Skin of body (tissue), 2 donors: ENCODE data around the gene FBXL7. TPM values are rescaled to one million over a fixed set of nuclear protein-coding genes. Genes with fewer than 3 reads are reported as not detected.

Experiments used
- DNase-seq: peaks from one replicate; lab custom pipeline; 2025; lab: John Stamatoyannopoulos, UW
- total RNA-seq: library from RNA; depleted of rRNA; stranded (reverse); fragments of >200 nt; gene quantifications from one replicate; pipeline ENCODE4 v1.2.3, GENCODE V29; 2014

Gene FBXL7
- total RNA-seq, 1 donor from 2014 or later: 8.6 TPM

DNA sequence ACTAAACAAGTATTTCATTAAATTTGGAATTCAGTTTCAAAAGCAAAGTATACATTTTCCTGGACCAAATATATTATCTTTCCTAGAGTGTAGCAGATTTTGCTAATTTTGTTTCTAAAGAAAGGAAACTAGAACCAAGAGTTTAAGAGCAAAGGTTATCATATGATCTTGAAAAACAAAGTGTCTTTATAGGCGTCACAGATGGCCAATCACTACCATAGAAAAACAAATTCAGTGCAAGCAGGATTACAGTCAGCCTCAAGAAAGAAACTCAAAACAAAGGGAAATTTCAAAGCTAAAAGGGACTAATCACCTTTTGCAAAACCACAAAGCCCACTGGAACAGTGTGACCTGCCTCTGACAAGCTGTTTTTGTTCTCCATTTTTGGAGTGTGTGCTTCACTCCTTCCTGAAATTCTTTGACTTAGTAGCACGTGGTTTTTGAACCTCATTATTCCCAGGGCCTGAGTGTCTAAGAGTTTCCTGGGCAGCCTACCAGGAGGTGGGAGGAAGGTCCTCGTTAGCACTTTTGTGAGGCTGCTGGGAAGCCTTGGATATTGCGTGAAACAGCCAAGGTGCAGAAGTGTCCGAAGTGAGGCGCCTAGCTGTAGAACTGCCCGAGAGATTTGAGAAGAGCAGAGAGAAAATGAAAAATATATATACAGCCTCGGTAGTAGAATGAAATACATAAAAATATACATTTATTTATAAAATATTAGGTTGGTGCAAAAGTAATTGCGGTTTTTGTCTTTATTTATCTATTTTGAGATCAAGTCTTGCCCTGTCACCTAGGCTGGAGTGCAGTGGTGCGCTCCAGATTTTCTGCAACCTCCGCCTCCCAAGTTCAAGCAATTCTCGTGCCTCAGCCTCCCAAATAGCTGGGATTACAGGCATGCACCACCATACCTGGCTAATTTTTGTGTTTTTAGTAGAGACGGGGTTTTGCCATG, 433.6 kb downstream of the FBXL7 start:
- no peak for DNase-seq

DNA sequence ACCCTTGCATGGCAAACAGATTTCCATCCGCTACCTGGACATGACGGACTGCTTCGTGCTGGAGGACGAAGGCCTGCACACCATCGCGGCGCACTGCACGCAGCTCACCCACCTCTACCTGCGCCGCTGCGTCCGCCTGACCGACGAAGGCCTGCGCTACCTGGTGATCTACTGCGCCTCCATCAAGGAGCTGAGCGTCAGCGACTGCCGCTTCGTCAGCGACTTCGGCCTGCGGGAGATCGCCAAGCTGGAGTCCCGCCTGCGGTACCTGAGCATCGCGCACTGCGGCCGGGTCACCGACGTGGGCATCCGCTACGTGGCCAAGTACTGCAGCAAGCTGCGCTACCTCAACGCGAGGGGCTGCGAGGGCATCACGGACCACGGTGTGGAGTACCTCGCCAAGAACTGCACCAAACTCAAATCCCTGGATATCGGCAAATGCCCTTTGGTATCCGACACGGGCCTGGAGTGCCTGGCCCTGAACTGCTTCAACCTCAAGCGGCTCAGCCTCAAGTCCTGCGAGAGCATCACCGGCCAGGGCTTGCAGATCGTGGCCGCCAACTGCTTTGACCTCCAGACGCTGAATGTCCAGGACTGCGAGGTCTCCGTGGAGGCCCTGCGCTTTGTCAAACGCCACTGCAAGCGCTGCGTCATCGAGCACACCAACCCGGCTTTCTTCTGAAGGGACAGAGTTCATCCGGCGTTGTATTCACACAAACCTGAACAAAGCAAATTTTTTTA, 436.7 kb downstream of the FBXL7 start:
- DNase-seq: no peak

DNA sequence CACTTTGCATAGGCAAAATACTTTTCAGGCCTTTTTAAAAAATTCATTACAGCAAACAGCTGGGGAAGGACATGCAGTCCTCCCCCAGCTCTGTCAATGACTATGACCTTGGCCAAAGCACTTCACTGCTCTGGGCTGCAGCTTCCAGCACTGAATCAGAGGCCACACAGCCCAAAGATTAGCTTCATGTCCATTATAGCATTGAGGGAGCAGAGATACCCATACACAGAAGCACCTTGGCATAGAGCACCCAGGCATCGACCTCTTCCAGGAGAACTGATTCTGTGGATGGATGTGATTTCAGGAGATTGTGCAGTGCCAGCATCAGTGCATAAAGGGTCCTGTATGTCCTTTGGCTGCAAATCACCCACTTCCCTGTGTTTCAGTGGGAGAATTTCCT, 437.7 kb downstream of the FBXL7 start:
- no peak for DNase-seq

DNA sequence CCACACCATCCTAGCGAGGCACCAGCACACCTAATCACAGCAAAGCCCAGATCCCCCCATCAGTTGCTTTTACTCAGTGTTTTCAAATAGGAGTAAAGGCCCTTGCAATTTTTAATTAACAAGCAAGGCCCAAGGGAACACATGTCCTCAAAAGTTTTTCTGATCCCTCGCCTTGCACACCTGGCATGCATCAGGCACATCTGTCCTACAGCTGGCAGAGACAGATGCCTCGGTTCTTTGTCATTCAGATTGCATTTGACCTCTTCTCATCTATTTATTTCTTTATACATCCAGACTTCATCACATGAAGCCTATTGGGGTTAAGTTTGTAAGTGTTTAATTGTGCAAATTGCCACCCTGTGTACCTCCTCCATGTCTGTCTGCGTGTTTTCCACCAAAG, 438.2 kb downstream of the FBXL7 start:
- no peak for DNase-seq

- no peak for DNase-seq
These were observed 439.0 kb downstream of the FBXL7 start for GRCh38 chr5:15938961-15939360.

DNA sequence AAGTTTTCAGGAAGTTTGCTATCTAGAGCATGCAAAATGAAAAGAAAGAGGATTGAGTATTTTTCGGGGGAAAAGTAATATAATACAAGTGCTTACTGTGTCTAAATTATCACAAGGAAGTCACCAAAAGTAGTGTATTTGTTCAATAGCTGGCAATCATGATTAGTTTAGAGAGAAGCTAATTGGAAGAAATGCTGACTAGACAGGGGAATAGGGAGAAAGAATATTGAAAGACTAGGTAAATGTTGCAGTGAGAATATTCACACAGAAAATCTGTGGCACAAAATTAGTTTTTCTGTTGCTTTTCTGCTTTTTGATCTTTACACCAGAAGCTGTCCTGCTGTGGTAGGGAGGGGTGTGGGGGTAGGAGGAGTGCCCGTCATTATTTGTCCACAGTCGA, 440.9 kb downstream of the FBXL7 start:
- no peak for DNase-seq

GRCh38 chr5:15943487-15943886, 443.5 kb downstream of the FBXL7 start:
- DNase-seq: no peak

DNA sequence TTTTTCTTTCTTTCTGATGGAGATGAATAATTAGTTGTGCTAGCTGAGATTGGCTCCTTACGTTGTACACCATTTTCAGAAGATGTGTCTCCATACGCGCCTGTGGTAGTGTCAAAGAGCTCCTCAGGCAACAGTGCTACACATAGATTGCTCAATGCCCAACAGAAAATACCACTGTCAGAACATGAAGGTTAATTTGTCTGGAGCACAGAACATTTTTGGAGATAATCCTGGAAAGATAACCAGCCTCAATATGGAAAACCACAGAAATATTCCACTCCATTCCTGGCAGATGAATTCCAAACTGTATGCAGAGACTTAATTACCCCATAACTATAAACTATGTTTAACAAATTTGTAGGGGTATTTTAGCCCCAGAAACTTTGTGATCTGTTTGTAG, 446.0 kb downstream of the FBXL7 start:
- DNase-seq: no peak

GRCh38 chr5:15948190-15948589, 448.2 kb downstream of the FBXL7 start:
- DNase-seq: peak; percentile 60

GRCh38 chr5:15951126-15951525, 451.1 kb downstream of the FBXL7 start:
- DNase-seq: no peak

DNA sequence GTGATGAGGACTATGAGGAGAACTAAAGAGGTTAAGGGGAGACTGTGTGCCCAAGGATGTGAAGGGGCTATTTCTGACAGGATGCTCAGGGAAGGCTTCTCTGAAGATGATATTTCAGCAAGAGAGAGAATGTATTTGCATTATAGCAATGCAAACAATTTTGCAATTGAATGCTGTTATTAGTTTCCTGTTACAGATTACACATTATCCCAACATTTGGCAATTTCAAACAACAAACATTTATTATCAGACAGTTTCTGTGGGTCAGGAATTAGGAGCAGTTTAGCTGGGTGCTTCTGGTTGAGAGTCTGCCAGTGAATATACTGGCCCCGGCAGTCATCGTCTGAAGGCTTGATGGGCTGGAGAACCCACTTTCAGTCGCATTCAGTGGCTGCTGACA, 451.6 kb downstream of the FBXL7 start:
- DNase-seq: no peak

DNA sequence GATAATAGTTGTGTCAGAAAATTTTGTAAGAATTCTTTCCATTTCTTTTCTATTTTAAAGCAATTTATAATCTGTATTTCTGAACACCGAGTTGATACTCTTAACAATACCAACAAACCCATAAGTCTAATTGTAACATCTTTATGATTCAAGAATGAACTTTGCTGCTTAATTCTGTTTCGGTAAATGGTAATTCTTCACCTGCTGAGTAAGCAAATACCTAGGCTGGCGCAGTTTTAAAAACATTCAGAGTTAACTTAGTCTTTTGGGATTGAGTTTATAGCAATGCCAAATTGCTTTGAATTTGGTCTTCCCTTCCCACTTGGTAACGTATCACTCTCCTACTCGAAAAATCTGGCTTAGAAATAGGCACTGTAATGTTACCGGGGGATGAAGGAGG, 456.6 kb downstream of the FBXL7 start:
- no peak for DNase-seq

DNA sequence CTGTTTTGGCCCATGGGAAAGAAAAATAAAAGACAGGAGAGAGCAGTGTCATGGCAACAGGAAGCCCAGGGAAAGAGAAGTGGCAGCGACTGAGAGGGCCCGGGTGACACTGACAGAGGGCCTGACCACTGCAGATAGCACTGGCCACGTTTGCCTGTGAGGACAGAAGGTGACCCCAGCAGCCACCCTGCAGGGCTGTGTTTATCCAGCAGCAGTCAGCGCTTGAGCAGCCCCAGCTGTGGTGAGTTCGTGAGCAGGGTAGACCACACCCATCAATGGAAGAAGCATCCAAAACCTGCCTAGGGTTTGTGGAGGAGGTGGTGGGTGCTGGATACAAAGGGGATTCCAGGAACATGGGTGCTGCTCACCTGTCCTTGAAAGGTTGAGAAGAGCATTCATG, 457.1 kb downstream of the FBXL7 start:
- DNase-seq: no peak

DNA sequence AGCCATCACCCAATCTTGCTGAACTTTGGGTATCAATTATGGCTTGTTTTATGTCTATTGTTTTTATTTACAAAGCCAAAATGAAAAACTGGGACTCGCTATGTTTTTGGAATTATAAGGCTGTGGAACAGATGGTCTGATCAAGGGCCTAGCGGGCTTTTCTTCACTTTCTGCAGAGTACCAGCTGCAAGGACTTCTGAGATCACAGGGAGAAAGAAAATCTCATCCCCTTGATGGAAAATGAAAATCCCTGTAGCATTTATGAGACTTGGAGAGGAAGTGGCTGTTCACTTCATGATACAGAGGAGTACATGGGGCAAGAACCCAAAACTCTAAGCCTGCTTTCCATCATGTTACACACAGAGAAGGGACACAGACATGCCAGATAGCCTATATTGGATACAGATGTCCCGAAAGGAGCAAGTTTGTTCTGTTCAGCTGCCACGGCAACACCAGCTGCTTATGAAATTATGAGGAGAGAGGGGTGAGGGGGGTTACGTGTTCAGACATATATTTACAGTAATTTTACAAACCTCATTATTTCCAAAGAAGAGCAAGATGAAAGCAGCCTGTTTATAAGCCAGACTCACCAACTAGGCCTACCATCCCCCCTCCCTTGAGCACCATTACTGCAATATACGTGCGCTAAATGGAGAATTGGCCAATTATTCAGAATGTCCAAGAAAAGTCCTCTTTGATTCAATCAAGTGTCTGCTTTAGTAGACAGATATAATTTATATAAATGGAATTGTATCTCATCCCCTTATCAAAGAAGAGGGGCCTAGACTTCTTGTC, 459.6 kb downstream of the FBXL7 start:
- DNase-seq: peak; percentile 98

DNA sequence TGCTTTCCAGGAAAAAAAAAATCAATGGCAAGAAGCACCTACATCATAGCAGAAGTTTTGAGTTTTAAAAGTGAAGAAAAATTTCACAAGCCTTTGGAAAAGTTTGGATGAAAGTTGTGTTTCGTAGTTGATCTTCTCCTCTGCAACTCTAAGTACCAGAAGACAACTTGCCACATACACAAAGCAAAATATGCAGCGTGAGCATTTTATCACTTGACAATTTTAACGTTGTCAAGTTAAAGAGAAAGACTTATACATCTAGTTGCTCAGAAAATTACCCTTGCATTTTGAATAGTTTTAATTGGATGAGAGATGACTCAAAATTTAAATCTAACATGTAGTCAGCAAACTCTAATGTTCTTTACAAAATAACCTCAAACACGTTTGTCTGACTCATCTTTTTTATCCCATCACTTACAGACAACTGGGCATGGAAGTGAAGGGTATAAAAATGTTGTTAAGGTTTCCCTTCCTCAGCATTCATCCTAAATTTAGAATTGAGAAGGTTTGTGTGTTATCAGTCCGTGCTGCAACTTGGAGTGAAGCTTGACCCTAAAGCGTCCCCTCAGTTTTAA, 466.2 kb downstream of the FBXL7 start:
- DNase-seq: no peak

GRCh38 chr5:15966651-15967050, 466.7 kb downstream of the FBXL7 start:
- no peak for DNase-seq

DNA sequence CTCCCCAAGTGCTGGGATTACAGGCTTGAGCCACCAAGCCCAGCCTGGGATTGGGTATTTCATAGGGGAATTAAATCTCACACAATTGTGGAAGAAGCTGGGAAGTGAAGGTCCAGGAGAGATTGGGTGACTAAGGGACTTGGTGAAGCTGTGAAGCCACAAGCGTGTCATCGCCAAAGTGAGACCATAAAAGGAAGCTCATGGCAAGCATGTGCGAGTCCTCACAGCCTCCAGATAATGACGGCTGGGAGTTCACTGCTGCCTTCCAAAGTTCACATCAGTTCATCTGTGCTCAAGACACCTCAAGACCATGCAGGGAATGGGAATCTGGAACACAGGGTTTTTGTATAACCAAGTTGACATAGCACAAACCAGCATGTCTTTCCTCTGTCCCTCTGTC, 469.0 kb downstream of the FBXL7 start:
- no peak for DNase-seq

DNA sequence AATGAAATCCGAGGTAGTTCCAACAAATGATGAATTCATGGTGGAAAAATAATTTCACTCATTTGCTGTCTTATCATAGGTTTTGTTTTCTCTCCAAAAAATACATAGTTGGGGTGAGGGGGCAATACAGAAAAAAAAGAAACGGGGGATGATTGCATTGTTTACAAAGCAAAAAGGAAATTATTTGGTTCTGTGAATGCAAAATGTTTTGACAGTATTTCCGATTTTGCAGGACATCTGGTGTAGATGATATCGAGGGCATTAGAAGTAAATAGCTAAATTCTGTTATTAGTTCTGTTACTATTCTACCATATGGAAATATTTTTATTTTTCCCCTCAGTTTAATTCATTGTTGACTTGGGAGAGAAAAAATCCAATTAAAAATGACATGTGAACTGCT, 477.9 kb downstream of the FBXL7 start:
- no peak for DNase-seq

GRCh38 chr5:15980835-15981234, 480.9 kb downstream of the FBXL7 start:
- DNase-seq: no peak

DNA sequence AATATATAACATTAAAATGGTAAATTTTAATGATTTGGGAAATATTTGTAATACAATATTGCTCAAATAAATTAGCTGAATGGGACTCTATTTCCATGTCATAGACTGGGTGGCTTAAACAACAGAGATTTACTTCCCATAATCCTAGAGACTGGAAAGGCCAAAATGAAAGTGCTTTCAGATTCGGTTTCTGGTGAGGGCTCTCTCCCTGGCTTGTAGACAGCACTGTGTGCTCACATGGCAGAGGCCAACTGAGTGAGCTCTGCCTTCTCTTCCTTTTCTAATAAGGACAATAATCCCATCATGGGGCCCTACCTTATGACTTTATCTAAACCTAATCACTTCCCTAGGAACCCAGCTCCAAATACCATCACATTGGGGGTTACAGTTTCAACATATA, 483.4 kb downstream of the FBXL7 start:
- no peak for DNase-seq
